Measurements from ENCODE around the gene ARHGEF40. TPM values are rescaled to one million over a fixed set of nuclear protein-coding genes. Genes with fewer than 3 reads are reported as not detected.

Gene ARHGEF40
- total RNA-seq, 4 donors from 2014 or later = 72.5 to 128 (median 80.9) TPM

- TF ChIP-seq POLR2A (IDR thresholded peaks at IDR 0.05) (no peak), EP300 (IDR thresholded peaks at IDR 0.05) (no peak), CTCF (IDR thresholded peaks at IDR 0.05) (no peak)
- Histone ChIP-seq H3K4me1 (peaks cover 0 to 5% (median 3%) of the 10 kb centered on the region in 4 donors), H3K4me3 (no peak overlapping the region), H3K9me3 (no peaks in the 10 kb centered on the region), H3K36me3 (no peaks in the 10 kb centered on the region), H3K27me3 (no peaks in the 10 kb centered on the region), H3K27ac (no peak overlapping the region)
- DNase-seq (ENCODE audit: low spot score in 2 of 2) = no peak
- WGBS, 2 donors = 68 to 80% methylated on average over 4 of the region's 4 CpGs
Measured at GRCh38 chr14:21112255-21112654, 42.2 kb downstream of the ARHGEF40 start.

DNA sequence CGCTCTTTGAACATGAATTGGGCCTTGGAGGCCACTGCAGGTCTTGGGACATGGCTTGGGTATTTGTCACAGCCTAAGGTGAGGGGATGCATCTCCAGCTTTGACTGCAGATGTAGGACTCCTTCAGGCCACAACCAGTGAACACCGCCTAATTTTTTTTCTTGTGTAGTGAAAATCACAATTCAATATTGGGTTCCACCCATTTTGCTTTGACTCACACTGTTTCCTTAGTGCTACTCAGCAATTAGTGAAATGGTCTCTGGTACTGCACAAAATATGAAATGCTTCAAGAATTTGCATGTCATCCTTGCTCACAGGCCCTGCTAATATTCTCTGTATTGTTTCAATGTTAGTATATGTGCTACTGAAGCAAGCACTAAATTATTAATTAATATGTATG is 43.3 kb downstream of the ARHGEF40 start:
- H3K9me3 ChIP-seq = no peaks in the 10 kb centered on the region
- no peak for DNase-seq (ENCODE audit: low spot score in 2 of 2)
- H3K4me1 ChIP-seq = no peaks in the 10 kb centered on the region
- no peaks in the 10 kb centered on the region for H3K27me3 ChIP-seq
- TF ChIP-seq CTCF (IDR thresholded peaks at IDR 0.05) (no peak), POLR2A (IDR thresholded peaks at IDR 0.05) (no peak), EP300 (IDR thresholded peaks at IDR 0.05) (no peak)
- 92 to 97% methylated on average over 2 of the region's 2 CpGs for WGBS, 2 donors
- no peak overlapping the region for H3K27ac ChIP-seq
- H3K36me3 ChIP-seq = no peaks in the 10 kb centered on the region
- no peak overlapping the region for H3K4me3 ChIP-seq

GRCh38 chr14:21118933-21119332 is 48.8 kb downstream of the ARHGEF40 start:
- no peaks in the 10 kb centered on the region for H3K36me3 ChIP-seq
- no peak for DNase-seq (ENCODE audit: low spot score in 2 of 2)
- WGBS, 2 donors = 94 to 98% methylated on average over 3 of the region's 3 CpGs
- H3K27ac ChIP-seq = no peak overlapping the region
- no peaks in the 10 kb centered on the region for H3K27me3 ChIP-seq
- no peaks in the 10 kb centered on the region for H3K4me1 ChIP-seq
- H3K4me3 ChIP-seq = no peak overlapping the region
- no peak for TF ChIP-seq CTCF (IDR thresholded peaks at IDR 0.05)
- TF ChIP-seq EP300 (IDR thresholded peaks at IDR 0.05) = no peak
- no peak for TF ChIP-seq POLR2A (IDR thresholded peaks at IDR 0.05)
- H3K9me3 ChIP-seq = no peaks in the 10 kb centered on the region

DNA sequence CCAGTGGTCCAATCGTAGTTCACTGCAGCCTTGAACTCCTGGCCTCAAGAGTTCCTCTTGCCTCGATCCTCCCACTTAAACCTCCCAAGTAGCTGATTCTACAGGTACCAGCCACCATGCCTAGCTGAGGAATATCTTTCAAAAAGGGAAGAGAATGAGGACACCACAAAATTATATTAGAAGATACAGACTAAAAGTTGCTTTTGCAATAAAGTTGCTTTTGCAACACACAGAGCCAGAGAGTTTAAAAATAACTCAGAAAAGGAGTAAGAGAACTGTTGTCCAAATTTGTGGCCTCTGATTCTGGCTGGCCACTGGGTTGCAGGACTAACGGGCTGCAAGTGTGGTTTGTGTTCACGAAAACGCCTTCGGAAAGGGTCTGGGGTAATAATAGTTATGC is 50.6 kb downstream of the ARHGEF40 start:
- no peak for DNase-seq (ENCODE audit: low spot score in 2 of 2)
- H3K4me1 ChIP-seq = no peaks in the 10 kb centered on the region
- no peak overlapping the region for H3K27ac ChIP-seq
- H3K27me3 ChIP-seq = no peaks in the 10 kb centered on the region
- H3K4me3 ChIP-seq = no peak overlapping the region
- no peaks in the 10 kb centered on the region for H3K36me3 ChIP-seq
- 70 to 73% methylated on average over 6 of the region's 6 CpGs for WGBS, 2 donors
- no peak for TF ChIP-seq POLR2A (IDR thresholded peaks at IDR 0.05)
- no peak for TF ChIP-seq EP300 (IDR thresholded peaks at IDR 0.05)
- no peak for TF ChIP-seq CTCF (IDR thresholded peaks at IDR 0.05)
- H3K9me3 ChIP-seq = no peaks in the 10 kb centered on the region

DNA sequence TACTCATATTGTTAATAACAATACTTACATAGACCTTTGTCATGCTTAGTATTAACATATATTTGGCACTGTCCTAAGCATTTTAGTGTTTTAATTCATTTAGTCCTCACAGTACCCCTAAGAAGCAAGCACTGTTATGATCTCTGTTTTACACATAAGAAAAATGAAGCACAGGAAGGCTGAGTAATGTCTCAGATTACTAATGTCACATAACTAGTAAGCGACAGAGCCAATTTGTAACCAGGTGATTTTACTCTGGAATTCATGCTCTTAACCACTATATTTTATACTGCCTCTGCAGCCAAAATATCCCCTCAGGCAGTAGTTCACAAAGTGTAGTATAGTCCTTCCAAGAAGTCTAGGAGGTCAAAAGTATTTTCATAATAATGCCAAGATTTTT is 51.0 kb downstream of the ARHGEF40 start:
- TF ChIP-seq POLR2A (IDR thresholded peaks at IDR 0.05) = no peak
- no peak for TF ChIP-seq CTCF (IDR thresholded peaks at IDR 0.05)
- no peak for TF ChIP-seq EP300 (IDR thresholded peaks at IDR 0.05)

More for the DNA sequence above, 51.0 kb downstream of the ARHGEF40 start:
- no peak for DNase-seq (ENCODE audit: low spot score in 2 of 2)
- H3K9me3 ChIP-seq = no peaks in the 10 kb centered on the region
- H3K27ac ChIP-seq = no peak overlapping the region
- H3K4me1 ChIP-seq = no peaks in the 10 kb centered on the region
- H3K27me3 ChIP-seq = no peaks in the 10 kb centered on the region
- H3K4me3 ChIP-seq = no peak overlapping the region
- no peaks in the 10 kb centered on the region for H3K36me3 ChIP-seq
- 69% methylated on average over 1 of the region's 1 CpG for WGBS, 2 donors

Measured in tibial nerve (tissue), 4 donors.